GM12878 (cell line): Measurements from ENCODE around the gene FRMD8. TPM values are rescaled to one million over a fixed set of nuclear protein-coding genes. Genes with fewer than 3 reads are reported as not detected.

ENCODE experiments used
- BCL3 ChIP-seq: IDR thresholded peaks from 2 replicates; pipeline ENCODE4 v1.6.1; 2011; ENCODE audit warnings: borderline replicate concordance, low read depth, mild to moderate bottlenecking, moderate library complexity, low read length; ENCODE audit not compliant: insufficient read depth, poor library complexity, severe bottlenecking
- CHD1 ChIP-seq: IDR thresholded peaks from 2 replicates; pipeline ENCODE4 v1.6.1; 2012; ENCODE audit warnings: low read depth, low read length, improper control_type of control experiment
- CTCF ChIP-seq, 3 experiments: IDR thresholded peaks in 2 of 3; conservative IDR thresholded peaks in 1 of 3; 2 replicates each; pipeline ENCODE4 v1.5.1; 2011; ENCODE audit warnings: low read depth in 3 of 3, low read length in 3 of 3, mild to moderate bottlenecking in 3 of 3, control low read depth in 2 of 3, moderate library complexity in 2 of 3, inconsistent platforms in 1 of 3, mixed read lengths in 1 of 3; ENCODE audit not compliant: control insufficient read depth in 2 of 3, insufficient read depth in 1 of 3; ENCODE audit errors: extremely low read depth in 1 of 3
- EZH2 ChIP-seq: IDR thresholded peaks from 2 replicates; pipeline ENCODE4 v1.6.1; 2012; ENCODE audit warnings: low read depth, mild to moderate bottlenecking, control low read depth, inconsistent platforms, low read length, borderline replicate concordance; ENCODE audit not compliant: control insufficient read depth
- HDGF ChIP-seq: fragments of 450-650 bp; IDR thresholded peaks from 2 replicates; pipeline ENCODE4 v1.6.1; 2016; ENCODE audit warnings: antibody characterized with exemption
- JUND ChIP-seq: IDR thresholded peaks from 2 replicates; pipeline ENCODE4 v1.6.1; 2012; ENCODE audit warnings: low read depth, mild to moderate bottlenecking, low read length, improper control_type of control experiment, moderate library complexity
- MYB ChIP-seq: fragments of 150-350 bp; IDR thresholded peaks from 2 replicates; pipeline ENCODE4 v1.6.1; 2014; ENCODE audit warnings: mild to moderate bottlenecking, low read depth, low read length, borderline replicate concordance
- NFYB ChIP-seq: IDR thresholded peaks from 2 replicates; pipeline ENCODE4 v1.6.1; 2011; ENCODE audit warnings: low read depth, mild to moderate bottlenecking, low read length, improper control_type of control experiment, moderate library complexity; ENCODE audit not compliant: insufficient read depth
- PAX5 ChIP-seq: IDR thresholded peaks from 2 replicates; pipeline ENCODE4 v1.6.1; 2011; ENCODE audit warnings: low read depth, low read length, borderline replicate concordance
- PBX3 ChIP-seq: IDR thresholded peaks from 2 replicates; pipeline ENCODE4 v1.6.1; 2011; ENCODE audit warnings: mild to moderate bottlenecking, low read depth, low read length, moderate library complexity; ENCODE audit not compliant: insufficient replicate concordance
- RELB ChIP-seq: fragments of 450-650 bp; IDR thresholded peaks from 2 replicates; pipeline ENCODE4 v1.6.1; 2017; ENCODE audit warnings: low read depth, mild to moderate bottlenecking, moderate library complexity
- REST ChIP-seq: IDR thresholded peaks from 2 replicates; pipeline ENCODE4 v1.6.1; 2012; ENCODE audit warnings: mild to moderate bottlenecking, low read depth, low read length
- YBX1 ChIP-seq: fragments of 450-650 bp; IDR thresholded peaks from 2 replicates; pipeline ENCODE4 v1.6.1; 2016; ENCODE audit warnings: antibody characterized with exemption
- ZNF274 ChIP-seq: IDR thresholded peaks from one replicate; pipeline ENCODE4 v1.8.0; 2011; ENCODE audit not compliant: insufficient read length, insufficient read depth
- ZNF384 ChIP-seq: IDR thresholded peaks from 2 replicates; pipeline ENCODE4 v1.6.1; 2012; ENCODE audit warnings: low read depth, mild to moderate bottlenecking, low read length, improper control_type of control experiment, borderline replicate concordance
- ZZZ3 ChIP-seq: IDR thresholded peaks from 2 replicates; pipeline ENCODE4 v1.6.1; 2011; ENCODE audit warnings: low read depth; ENCODE audit not compliant: control insufficient read depth, insufficient read length
- polyA plus RNA-seq, 11 experiments: library from polyadenylated mRNA; depleted of rRNA in 4 of 11; unstranded in 6 of 11; stranded (reverse) in 5 of 11; fragments of >200 nt; fragmentation: Nextera tagmentation in 4 of 11; fragmentation: Illumina TruSeq in 1 of 11; extraction: Ambion mirVana in 4 of 11; extraction: Trizol in 1 of 11; gene quantifications; 1 replicate in 1 of 11; 2 replicates in 10 of 11; pipeline versions ENCODE4 v1.2.1 to v1.2.3, GENCODE V29; 2011 to 2016; ENCODE audit warnings: inconsistent platforms in 2 of 11, missing spikeins in 2 of 11, low read depth in 1 of 11
- total RNA-seq, 4 experiments: library from RNA; depleted of rRNA in 3 of 4; stranded (reverse); fragments of >200 nt in 3 of 4; fragmentation: Illumina TruSeq in 1 of 4; extraction: Trizol in 1 of 4; gene quantifications; 2 replicates each; pipeline versions ENCODE4 v1.2.1 to v1.2.3, GENCODE V29; 2013 to 2021

The FRMD8 gene
- total and polyA plus RNA-seq, 10 of the 15 experiments (the other 5 are each of a cell fraction or from before 2014, with no cell fraction given) = 8.3 to 69.4 (median 28.0) TPM

GRCh38 chr11:65422633-65423515 lies 36.4 kb downstream of the FRMD8 start, which contains the start of gene NEAT1 (continued):
- TF ChIP-seq NFYB = no peak
- TF ChIP-seq ZZZ3 = no peak
- peak; percentile 94 for TF ChIP-seq MYB
- 0 out of 2 replicates have a peak, but pooled peaks have one; percentile 6 for TF ChIP-seq YBX1
- TF ChIP-seq JUND = no peak
- TF ChIP-seq EZH2 = no peak
- TF ChIP-seq RELB = peak; percentile 66
- peak; percentile 87 for TF ChIP-seq PAX5
- TF ChIP-seq REST = peak; percentile 56; the same call in 1 of the 2 replicates
- peak; percentile 86 for TF ChIP-seq PBX3
- TF ChIP-seq CTCF (IDR thresholded peaks at IDR 0.05 in 2 of 3, conservative IDR thresholded peaks at IDR 0.05 in 1 of 3; ENCODE audit: control insufficient read depth in 2 of 3, extremely low read depth in 1 of 3, insufficient read depth in 1 of 3, low read depth in 3 of 3, low read length in 3 of 3) = no peak
- peak; percentile 80 for TF ChIP-seq BCL3
- TF ChIP-seq CHD1 = peak; percentile 85; the same call in 1 of the 2 replicates
- no peak for TF ChIP-seq ZNF384
- TF ChIP-seq HDGF = peak; percentile 95
- no peak for TF ChIP-seq ZNF274
